ENCODE data around the gene GSTM4.

Gene GSTM4

DNA sequence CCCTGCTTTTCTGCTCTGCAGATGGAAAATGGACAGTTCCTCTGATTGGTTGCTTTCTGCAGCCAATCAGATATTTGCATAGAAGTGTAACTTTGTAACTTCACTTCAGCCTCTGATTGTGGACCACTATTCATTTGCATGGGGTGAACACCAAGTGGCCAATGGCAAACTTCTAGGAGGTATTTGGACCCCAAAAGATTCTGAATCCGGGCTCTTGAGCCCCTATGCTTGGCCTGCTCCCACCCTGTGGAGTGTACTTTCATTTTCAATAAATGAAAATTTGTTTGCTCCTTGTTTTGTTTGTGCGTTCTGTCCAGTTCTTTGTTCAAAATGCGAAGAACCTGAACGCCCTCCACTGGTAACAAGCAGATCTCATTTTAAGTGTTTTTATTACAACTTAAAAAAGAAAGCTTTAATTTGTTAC, 6.4 kb upstream of the GSTM4 start:
- no CpG with 5 or more reads among the region's 4 CpGs for WGBS (ENCODE audit: extremely low coverage, insufficient coverage, low lambda C conversion rate)
- no peak overlapping the region for H3K56ac ChIP-seq (ENCODE audit: low read length)
- H3K18ac ChIP-seq (ENCODE audit: low read length), result no peak overlapping the region
- H3K4ac ChIP-seq (ENCODE audit: low read depth, low read length), result no peak overlapping the region
- H3K4me2 ChIP-seq (ENCODE audit: low read length), result no peak overlapping the region
- no peak overlapping the region for H4K5ac ChIP-seq (ENCODE audit: low read length)
- H2AK5ac ChIP-seq (ENCODE audit: low read length), result no peak overlapping the region
- no peak overlapping the region for H2BK5ac ChIP-seq (ENCODE audit: low read length)
- no peak overlapping the region for H3K27ac ChIP-seq (ENCODE audit: low read depth, low read length)
- H3K36me3 ChIP-seq (ENCODE audit: control insufficient read depth, insufficient read depth, low read length), result no peaks in the 10 kb centered on the region
- H3K27me3 ChIP-seq (ENCODE audit: insufficient read depth, low read length, poor library complexity), result peaks cover 3% of the 10 kb centered on the region
- H2BK120ac ChIP-seq (ENCODE audit: low read depth, low read length), result no peak overlapping the region
- H3K79me1 ChIP-seq (ENCODE audit: low read length), result no peaks in the 10 kb centered on the region
- H3K9ac ChIP-seq (ENCODE audit: low read length), result no peak overlapping the region
- H3K79me2 ChIP-seq (ENCODE audit: control insufficient read depth, insufficient read depth, low read length), result no peaks in the 10 kb centered on the region
- no peaks in the 10 kb centered on the region for H3K4me1 ChIP-seq (ENCODE audit: control insufficient read depth, low read depth, low read length)
- DNase-seq, result no peak
- no peak overlapping the region for H2BK15ac ChIP-seq (replicated peaks; ENCODE audit: low read depth)
- H3K23ac ChIP-seq (ENCODE audit: low read length), result no peak overlapping the region
- no peak overlapping the region for H4K8ac ChIP-seq (ENCODE audit: low read depth, low read length)
- H3K4me3 ChIP-seq (ENCODE audit: low read length), result no peak overlapping the region

- Histone ChIP-seq H4K5ac (ENCODE audit: low read length) (no peak overlapping the region), H3K27ac (ENCODE audit: low read depth, low read length) (no peak overlapping the region), H2BK120ac (ENCODE audit: low read depth, low read length) (no peak overlapping the region), H2BK5ac (ENCODE audit: low read length) (no peak overlapping the region), H3K79me1 (ENCODE audit: low read length) (no peaks in the 10 kb centered on the region), H2BK15ac (replicated peaks; ENCODE audit: low read depth) (no peak overlapping the region), H3K4ac (ENCODE audit: low read depth, low read length) (no peak overlapping the region), H4K8ac (ENCODE audit: low read depth, low read length) (no peak overlapping the region), H2AK5ac (ENCODE audit: low read length) (no peak overlapping the region), H3K18ac (ENCODE audit: low read length) (no peak overlapping the region), H3K23ac (ENCODE audit: low read length) (no peak overlapping the region), H3K56ac (ENCODE audit: low read length) (no peak overlapping the region), H3K4me3 (ENCODE audit: low read length) (no peak overlapping the region), H3K36me3 (ENCODE audit: control insufficient read depth, insufficient read depth, low read length) (no peaks in the 10 kb centered on the region), H3K27me3 (ENCODE audit: insufficient read depth, low read length, poor library complexity) (peaks cover 3% of the 10 kb centered on the region), H3K79me2 (ENCODE audit: control insufficient read depth, insufficient read depth, low read length) (no peaks in the 10 kb centered on the region), H3K4me2 (ENCODE audit: low read length) (no peak overlapping the region), H3K9ac (ENCODE audit: low read length) (no peak overlapping the region), H3K4me1 (ENCODE audit: control insufficient read depth, low read depth, low read length) (peaks cover 1% of the 10 kb centered on the region)
- no CpG with 5 or more reads among the region's 3 CpGs for WGBS (ENCODE audit: extremely low coverage, insufficient coverage, low lambda C conversion rate)
- DNase-seq, result no peak
These were observed 5.3 kb upstream of the GSTM4 start for GRCh38 chr1:109650609-109651008.

- Histone ChIP-seq H4K5ac (ENCODE audit: low read length) (no peak overlapping the region), H2BK5ac (ENCODE audit: low read length) (no peak overlapping the region), H2BK15ac (replicated peaks; ENCODE audit: low read depth) (no peak overlapping the region), H3K79me1 (ENCODE audit: low read length) (no peaks in the 10 kb centered on the region), H2BK120ac (ENCODE audit: low read depth, low read length) (no peak overlapping the region), H3K27me3 (ENCODE audit: insufficient read depth, low read length, poor library complexity) (peaks cover 3% of the 10 kb centered on the region), H3K4me1 (ENCODE audit: control insufficient read depth, low read depth, low read length) (peaks cover 2% of the 10 kb centered on the region), H3K4me2 (ENCODE audit: low read length) (no peak overlapping the region), H3K56ac (ENCODE audit: low read length) (no peak overlapping the region), H3K36me3 (ENCODE audit: control insufficient read depth, insufficient read depth, low read length) (no peaks in the 10 kb centered on the region), H3K18ac (ENCODE audit: low read length) (no peak overlapping the region), H3K79me2 (ENCODE audit: control insufficient read depth, insufficient read depth, low read length) (no peaks in the 10 kb centered on the region), H3K4ac (ENCODE audit: low read depth, low read length) (no peak overlapping the region), H3K4me3 (ENCODE audit: low read length) (no peak overlapping the region), H3K9ac (ENCODE audit: low read length) (no peak overlapping the region), H3K23ac (ENCODE audit: low read length) (no peak overlapping the region), H4K8ac (ENCODE audit: low read depth, low read length) (no peak overlapping the region), H2AK5ac (ENCODE audit: low read length) (no peak overlapping the region), H3K27ac (ENCODE audit: low read depth, low read length) (no peak overlapping the region)
- DNase-seq, result no peak
- no CpG with 5 or more reads among the region's 2 CpGs for WGBS (ENCODE audit: extremely low coverage, insufficient coverage, low lambda C conversion rate)
These were observed 3.5 kb upstream of the GSTM4 start for GRCh38 chr1:109652402-109652801.

DNA sequence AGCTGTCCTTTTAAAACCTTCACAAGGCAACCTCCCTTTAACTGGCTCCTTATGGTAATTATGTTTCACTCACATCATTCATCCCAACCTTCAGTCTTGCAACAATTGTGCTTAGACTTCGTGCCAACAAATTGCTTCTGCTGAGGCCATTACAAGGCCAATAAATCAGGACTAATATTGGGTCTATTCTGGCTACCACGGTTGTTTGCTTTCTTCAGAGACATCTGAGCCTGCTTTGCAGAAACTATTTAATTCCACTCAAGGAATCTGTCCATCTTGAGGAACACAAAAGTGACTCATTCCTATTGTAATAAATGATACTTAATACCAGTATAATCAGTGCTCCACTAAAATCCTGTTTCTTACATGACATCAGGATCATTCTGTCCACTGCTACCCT, 2.6 kb upstream of the GSTM4 start:
- DNase-seq, result no peak
- Histone ChIP-seq H4K8ac (ENCODE audit: low read depth, low read length) (no peak overlapping the region), H2BK120ac (ENCODE audit: low read depth, low read length) (no peak overlapping the region), H3K9ac (ENCODE audit: low read length) (no peak overlapping the region), H2BK5ac (ENCODE audit: low read length) (no peak overlapping the region), H3K23ac (ENCODE audit: low read length) (no peak overlapping the region), H3K18ac (ENCODE audit: low read length) (no peak overlapping the region), H3K4me3 (ENCODE audit: low read length) (no peak overlapping the region), H3K4me2 (ENCODE audit: low read length) (no peak overlapping the region), H3K36me3 (ENCODE audit: control insufficient read depth, insufficient read depth, low read length) (no peaks in the 10 kb centered on the region), H3K27ac (ENCODE audit: low read depth, low read length) (no peak overlapping the region), H2BK15ac (replicated peaks; ENCODE audit: low read depth) (no peak overlapping the region), H3K27me3 (ENCODE audit: insufficient read depth, low read length, poor library complexity) (peaks cover 3% of the 10 kb centered on the region), H3K79me1 (ENCODE audit: low read length) (no peaks in the 10 kb centered on the region), H4K5ac (ENCODE audit: low read length) (no peak overlapping the region), H3K4ac (ENCODE audit: low read depth, low read length) (no peak overlapping the region), H3K79me2 (ENCODE audit: control insufficient read depth, insufficient read depth, low read length) (no peaks in the 10 kb centered on the region), H3K4me1 (ENCODE audit: control insufficient read depth, low read depth, low read length) (peaks cover 2% of the 10 kb centered on the region), H2AK5ac (ENCODE audit: low read length) (no peak overlapping the region), H3K56ac (ENCODE audit: low read length) (no peak overlapping the region)
- WGBS (ENCODE audit: extremely low coverage, insufficient coverage, low lambda C conversion rate), result no CpG with 5 or more reads among the region's 2 CpGs

- no peak overlapping the region for H3K4me2 ChIP-seq (ENCODE audit: low read length)
- H3K4ac ChIP-seq (ENCODE audit: low read depth, low read length), result no peak overlapping the region
- DNase-seq, result no peak
- H3K56ac ChIP-seq (ENCODE audit: low read length), result no peak overlapping the region
- no peak overlapping the region for H3K27ac ChIP-seq (ENCODE audit: low read depth, low read length)
- H3K79me2 ChIP-seq (ENCODE audit: control insufficient read depth, insufficient read depth, low read length), result no peaks in the 10 kb centered on the region
- no CpG with 5 or more reads among the region's 12 CpGs for WGBS (ENCODE audit: extremely low coverage, insufficient coverage, low lambda C conversion rate)
- no peak overlapping the region for H4K8ac ChIP-seq (ENCODE audit: low read depth, low read length)
- H3K4me1 ChIP-seq (ENCODE audit: control insufficient read depth, low read depth, low read length), result peaks cover 2% of the 10 kb centered on the region
- H3K23ac ChIP-seq (ENCODE audit: low read length), result no peak overlapping the region
- no peak overlapping the region for H3K4me3 ChIP-seq (ENCODE audit: low read length)
- H2BK120ac ChIP-seq (ENCODE audit: low read depth, low read length), result no peak overlapping the region
- no peak overlapping the region for H2BK15ac ChIP-seq (replicated peaks; ENCODE audit: low read depth)
- no peak overlapping the region for H3K9ac ChIP-seq (ENCODE audit: low read length)
- no peak overlapping the region for H3K18ac ChIP-seq (ENCODE audit: low read length)
- no peak overlapping the region for H2BK5ac ChIP-seq (ENCODE audit: low read length)
- H2AK5ac ChIP-seq (ENCODE audit: low read length), result no peak overlapping the region
- no peak overlapping the region for H4K5ac ChIP-seq (ENCODE audit: low read length)
- H3K27me3 ChIP-seq (ENCODE audit: insufficient read depth, low read length, poor library complexity), result peaks cover 3% of the 10 kb centered on the region
- no peaks in the 10 kb centered on the region for H3K36me3 ChIP-seq (ENCODE audit: control insufficient read depth, insufficient read depth, low read length)
- H3K79me1 ChIP-seq (ENCODE audit: low read length), result no peaks in the 10 kb centered on the region
These were observed 1.4 kb upstream of the GSTM4 start for GRCh38 chr1:109654519-109654918.

GRCh38 chr1:109657395-109657794, 1.5 kb downstream of the GSTM4 start:
- no peak overlapping the region for H3K18ac ChIP-seq (ENCODE audit: low read length)
- H2BK120ac ChIP-seq (ENCODE audit: low read depth, low read length), result no peak overlapping the region
- no peaks in the 10 kb centered on the region for H3K79me2 ChIP-seq (ENCODE audit: control insufficient read depth, insufficient read depth, low read length)
- peaks cover 3% of the 10 kb centered on the region for H3K27me3 ChIP-seq (ENCODE audit: insufficient read depth, low read length, poor library complexity)
- H3K56ac ChIP-seq (ENCODE audit: low read length), result no peak overlapping the region
- DNase-seq, result no peak
- H3K4me3 ChIP-seq (ENCODE audit: low read length), result no peak overlapping the region
- H2AK5ac ChIP-seq (ENCODE audit: low read length), result no peak overlapping the region
- no peaks in the 10 kb centered on the region for H3K36me3 ChIP-seq (ENCODE audit: control insufficient read depth, insufficient read depth, low read length)
- no peak overlapping the region for H3K4ac ChIP-seq (ENCODE audit: low read depth, low read length)
- no peak overlapping the region for H4K8ac ChIP-seq (ENCODE audit: low read depth, low read length)
- no peak overlapping the region for H3K23ac ChIP-seq (ENCODE audit: low read length)
- no peaks in the 10 kb centered on the region for H3K79me1 ChIP-seq (ENCODE audit: low read length)
- H3K4me1 ChIP-seq (ENCODE audit: control insufficient read depth, low read depth, low read length), result peaks cover 2% of the 10 kb centered on the region
- H3K27ac ChIP-seq (ENCODE audit: low read depth, low read length), result no peak overlapping the region
- no peak overlapping the region for H4K5ac ChIP-seq (ENCODE audit: low read length)
- no peak overlapping the region for H3K4me2 ChIP-seq (ENCODE audit: low read length)
- no peak overlapping the region for H2BK15ac ChIP-seq (replicated peaks; ENCODE audit: low read depth)
- H3K9ac ChIP-seq (ENCODE audit: low read length), result no peak overlapping the region
- H2BK5ac ChIP-seq (ENCODE audit: low read length), result no peak overlapping the region
- WGBS (ENCODE audit: extremely low coverage, insufficient coverage, low lambda C conversion rate), result no CpG with 5 or more reads among the region's 4 CpGs

All from mesendoderm (in vitro differentiated cells).